Fibroblast of skin of left biceps (primary cell): ENCODE data around the gene MAP7D2.
"Not testable (repeated sequence)": the region's sequence is repeated elsewhere in the genome, so short reads cannot be mapped to it uniquely, and the experiment has no call there.

Experiments
- DNase-seq, 2 experiments: peaks; one replicate each; pipeline ENCODE4 v3.0.0-alpha.2; 2013; ENCODE audit warnings: low read depth in 2 of 2

The MAP7D2 gene

GRCh38 chrX:20116577-20117240 lies at the start of gene MAP7D2:
TSS of gene MAP7D2 (minus strand) at chrX:20116907. CDS start at chrX:20116879, 28 bp downstream.
- no peak for DNase-seq

GRCh38 chrX:20162516-20162915 lies 45.8 kb upstream of the MAP7D2 start:
- DNase-seq = not testable (repeated sequence)

- no peak for DNase-seq
Measured at GRCh38 chrX:20159797-20160385, 43.2 kb upstream of the MAP7D2 start.

GRCh38 chrX:20151689-20152088 lies 35.0 kb upstream of the MAP7D2 start:
- DNase-seq = no peak

GRCh38 chrX:20149326-20149725 lies 32.6 kb upstream of the MAP7D2 start:
- DNase-seq = no peak

- DNase-seq = no peak
Measured at GRCh38 chrX:20147561-20147960, 30.9 kb upstream of the MAP7D2 start.

GRCh38 chrX:20144491-20144890 lies 27.8 kb upstream of the MAP7D2 start:
- DNase-seq = peak in 1 of 2 experiments; percentile 4

GRCh38 chrX:20143561-20143960 lies 26.9 kb upstream of the MAP7D2 start:
- no peak for DNase-seq

- DNase-seq = no peak
Measured at GRCh38 chrX:20143111-20143510, 26.4 kb upstream of the MAP7D2 start.

GRCh38 chrX:20141281-20142220 lies 24.8 kb upstream of the MAP7D2 start, which contains the start of gene EIF1AX:
TSS of gene EIF1AX (minus strand) at chrX:20141838. CDS start at chrX:20141640, 198 bp downstream.
- DNase-seq = peak; percentile 91

GRCh38 chrX:20140420-20140819 lies 23.7 kb upstream of the MAP7D2 start:
- no peak for DNase-seq

GRCh38 chrX:20139966-20140365 lies 23.3 kb upstream of the MAP7D2 start:
- peak in 1 of 2 experiments; percentile 6 for DNase-seq

- DNase-seq = no peak
Measured at GRCh38 chrX:20135944-20136343, 19.2 kb upstream of the MAP7D2 start.

- DNase-seq = no peak
Measured at GRCh38 chrX:20132666-20133065, 16.0 kb upstream of the MAP7D2 start.

- DNase-seq = no peak
Measured at GRCh38 chrX:20130357-20130756, 13.7 kb upstream of the MAP7D2 start.

GRCh38 chrX:20129547-20129946 lies 12.8 kb upstream of the MAP7D2 start:
- DNase-seq = no peak

GRCh38 chrX:20128670-20129069 lies 12.0 kb upstream of the MAP7D2 start:
- DNase-seq = no peak

GRCh38 chrX:20127440-20127839 lies 10.7 kb upstream of the MAP7D2 start:
- DNase-seq = not testable (repeated sequence)

- DNase-seq = not testable (repeated sequence)
Measured at GRCh38 chrX:20126833-20127232, 10.1 kb upstream of the MAP7D2 start.

GRCh38 chrX:20124964-20125363 lies 8.3 kb upstream of the MAP7D2 start:
- no peak for DNase-seq

GRCh38 chrX:20118065-20118824 lies 1.5 kb upstream of the MAP7D2 start:
- no peak for DNase-seq
